CD4-positive, alpha-beta T cell treated with Interleukin-21 for 1 hour (primary cell): ENCODE measurements around the gene KRT77.

Source experiments
- DNase-seq: peaks from one replicate; pipeline ENCODE4 v3.0.0-alpha.2; 2020

Gene KRT77

GRCh38 chr12:52650520-52651081 lies 52.7 kb downstream of the KRT77 start:
- no peak for DNase-seq

- DNase-seq = no peak
Measured at GRCh38 chr12:52649066-52649465, 54.3 kb downstream of the KRT77 start.

- DNase-seq = no peak
Measured at GRCh38 chr12:52648012-52648550, 55.2 kb downstream of the KRT77 start.

GRCh38 chr12:52647601-52648000 lies 55.7 kb downstream of the KRT77 start:
- no peak for DNase-seq

GRCh38 chr12:52646613-52647012 lies 56.7 kb downstream of the KRT77 start:
- DNase-seq = no peak

GRCh38 chr12:52645982-52646381 lies 57.3 kb downstream of the KRT77 start:
- no peak for DNase-seq

- peak; percentile 61 for DNase-seq
Measured at GRCh38 chr12:52645120-52645761, 58.1 kb downstream of the KRT77 start.

GRCh38 chr12:52644078-52644415 lies 59.3 kb downstream of the KRT77 start:
- no peak for DNase-seq

- DNase-seq = no peak
Measured at GRCh38 chr12:52643233-52644077, 59.9 kb downstream of the KRT77 start.

- no peak for DNase-seq
Measured at GRCh38 chr12:52641468-52641867, 61.9 kb downstream of the KRT77 start.
